HG03571 (cell line): ENCODE data around the gene FAM83G.

Source experiments
- ATAC-seq: cut with Tn5 transposase; IDR thresholded peaks from one replicate; pipeline ENCODE4 v1.9.1; 2021; ENCODE audit not compliant: unreplicated experiment

Gene FAM83G

GRCh38 chr17:19011581-19011980, 7.0 kb upstream of the FAM83G start:
- no peak for ATAC-seq

GRCh38 chr17:19010729-19011505, 6.4 kb upstream of the FAM83G start:
- no peak for ATAC-seq

- ATAC-seq, result no peak
Observed at GRCh38 chr17:19009970-19010369, 5.4 kb upstream of the FAM83G start.

GRCh38 chr17:19006698-19007097, 2.1 kb upstream of the FAM83G start:
- ATAC-seq, result no peak

- ATAC-seq, result no peak
Observed at GRCh38 chr17:19005789-19006430, 1.3 kb upstream of the FAM83G start.

GRCh38 chr17:19005137-19005773, 691 bp upstream of the FAM83G start:
- no peak for ATAC-seq

GRCh38 chr17:19003543-19004420, 782 bp downstream of the FAM83G start:
- ATAC-seq, result no peak

GRCh38 chr17:19002805-19003542, 1.6 kb downstream of the FAM83G start:
- ATAC-seq, result no peak

GRCh38 chr17:19001907-19002590, 2.5 kb downstream of the FAM83G start:
- ATAC-seq, result no peak

- no peak for ATAC-seq
Observed at GRCh38 chr17:19000531-19001325, 3.8 kb downstream of the FAM83G start.

- ATAC-seq, result no peak
Observed at GRCh38 chr17:18999911-19000310, 4.7 kb downstream of the FAM83G start.

- ATAC-seq, result no peak
Observed at GRCh38 chr17:18999394-18999793, 5.2 kb downstream of the FAM83G start.

- ATAC-seq, result no peak
Observed at GRCh38 chr17:18997650-18998196, 6.8 kb downstream of the FAM83G start.

GRCh38 chr17:18996458-18996857, 8.1 kb downstream of the FAM83G start:
- no peak for ATAC-seq

- no peak for ATAC-seq
Observed at GRCh38 chr17:18995220-18995619, 9.3 kb downstream of the FAM83G start.

GRCh38 chr17:18994631-18995030, 9.9 kb downstream of the FAM83G start:
- no peak for ATAC-seq

- no peak for ATAC-seq
Observed at GRCh38 chr17:18993905-18994526, 10.5 kb downstream of the FAM83G start.

- ATAC-seq, result no peak
Observed at GRCh38 chr17:18992454-18993130, 12.0 kb downstream of the FAM83G start.
